Smooth muscle cell (in vitro differentiated cells): ENCODE measurements around the gene NKIRAS1. TPM values are rescaled to one million over a fixed set of nuclear protein-coding genes. Genes with fewer than 3 reads are reported as not detected.

Source experiments
- DNase-seq: peaks from one replicate; lab custom pipeline; 2025; ENCODE audit not compliant: unreplicated experiment; lab: John Stamatoyannopoulos, UW
- H2AFZ ChIP-seq: fragments of 200-600 bp; sonication (generic); 2 replicates; pipeline ENCODE4 v1.6.0; 2016; ENCODE audit warnings: antibody characterized with exemption, low read depth, mild to moderate bottlenecking
- H3F3A ChIP-seq: fragments of 200-600 bp; sonication (generic); 2 replicates; pipeline ENCODE4 v1.6.0; 2017; ENCODE audit warnings: antibody characterized with exemption, low read depth
- H3K27ac ChIP-seq: fragments of 200-600 bp; sonication (generic); 2 replicates; pipeline ENCODE4 v1.5.1; 2016; ENCODE audit warnings: low read depth, mild to moderate bottlenecking
- H3K27me3 ChIP-seq: fragments of 200-600 bp; sonication (generic); 2 replicates; pipeline ENCODE4 v1.6.1; 2016; ENCODE audit warnings: low read depth, mild to moderate bottlenecking
- H3K36me3 ChIP-seq: fragments of 200-600 bp; sonication (generic); 2 replicates; pipeline ENCODE4 v1.5.1; 2016; ENCODE audit warnings: low read depth
- H3K4me1 ChIP-seq: fragments of 200-600 bp; sonication (generic); 2 replicates; pipeline ENCODE4 v1.5.1; 2016; ENCODE audit warnings: low read depth
- H3K4me2 ChIP-seq: fragments of 200-600 bp; sonication (generic); 2 replicates; pipeline ENCODE4 v1.6.0; 2016; ENCODE audit warnings: mild to moderate bottlenecking
- H3K4me3 ChIP-seq: fragments of 200-600 bp; sonication (generic); 2 replicates; pipeline ENCODE4 v1.5.1; 2016; ENCODE audit warnings: mild to moderate bottlenecking
- H3K79me2 ChIP-seq: fragments of 200-600 bp; sonication (generic); 2 replicates; pipeline ENCODE4 v1.6.0; 2016; ENCODE audit warnings: low read depth, mild to moderate bottlenecking
- H3K9ac ChIP-seq: fragments of 200-600 bp; sonication (generic); 2 replicates; pipeline ENCODE4 v1.6.0; 2016; ENCODE audit warnings: low read depth
- H3K9me3 ChIP-seq: fragments of 200-600 bp; sonication (generic); replicated peaks from 2 replicates; pipeline ENCODE4 v1.5.1; 2016; ENCODE audit warnings: low read depth
- H4K20me1 ChIP-seq: fragments of 200-600 bp; sonication (generic); 2 replicates; pipeline ENCODE4 v1.6.0; 2016; ENCODE audit warnings: low read depth
- WGBS: methylation state at CpG from one replicate; pipeline ENCODE4 v1.1.7; 2016; ENCODE audit warnings: low lambda C conversion rate; 5-methylcytosine and 5-hydroxymethylcytosine counted together
- polyA plus RNA-seq: library from polyadenylated mRNA; unstranded; fragments of >200 nt; fragmentation: Nextera tagmentation; extraction: Ambion mirVana; gene quantifications from 2 replicates; pipeline ENCODE4 v1.2.1, GENCODE V29; 2016
- total RNA-seq: library from RNA; depleted of rRNA; stranded (reverse); fragments of >200 nt; gene quantifications from 2 replicates; pipeline ENCODE4 v1.2.3, GENCODE V29; 2014
- TF ChIP-seq, protein P1 (sequence below): fragments of 200-600 bp; sonication (generic); IDR thresholded peaks from 2 replicates; pipeline ENCODE4 v1.5.1; 2017; ENCODE audit warnings: borderline replicate concordance, mild to moderate bottlenecking, antibody characterized with exemption; ENCODE audit not compliant: insufficient read depth, poor library complexity, severe bottlenecking

The NKIRAS1 gene
- total and polyA plus RNA-seq, 2 experiments from 2014 or later, result 15.3 to 17.1 TPM

DNA sequence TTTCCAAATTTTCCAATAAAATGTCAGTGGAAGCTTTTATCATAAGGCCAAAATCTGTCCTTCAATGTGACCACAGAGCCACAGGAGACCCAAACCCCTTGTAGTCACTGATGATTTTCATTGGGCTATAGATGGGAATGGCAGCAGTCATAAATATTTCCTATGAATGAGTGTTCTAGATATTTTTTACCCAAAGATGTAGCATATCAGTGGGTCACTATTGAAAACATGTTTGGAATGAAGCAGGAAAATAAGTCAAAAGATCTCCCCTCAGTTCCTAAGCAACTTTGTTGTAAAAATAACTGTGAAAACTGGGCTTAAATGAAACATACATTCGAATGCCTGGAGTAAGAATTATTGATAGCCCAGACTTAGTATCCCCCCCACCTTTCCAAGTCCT is 49.0 kb downstream of the NKIRAS1 start:
- no peaks in the 10 kb centered on the region for H3K36me3 ChIP-seq
- H3K9me3 ChIP-seq, result no peaks in the 10 kb centered on the region
- H3K79me2 ChIP-seq, result peaks cover 68% of the 10 kb centered on the region
- peaks cover 7% of the 10 kb centered on the region for H3F3A ChIP-seq
- DNase-seq, result no peak
- no peak overlapping the region for H3K4me3 ChIP-seq
- H4K20me1 ChIP-seq, result peaks cover 77% of the 10 kb centered on the region
- no peak overlapping the region for H3K4me2 ChIP-seq
- H3K27me3 ChIP-seq, result no peaks in the 10 kb centered on the region
- peaks cover 24% of the 10 kb centered on the region for H3K4me1 ChIP-seq
- 94% methylated on average over 1 of the region's 1 CpG for WGBS
- H2AFZ ChIP-seq, result no peak overlapping the region
- TF ChIP-seq, protein P1, sequence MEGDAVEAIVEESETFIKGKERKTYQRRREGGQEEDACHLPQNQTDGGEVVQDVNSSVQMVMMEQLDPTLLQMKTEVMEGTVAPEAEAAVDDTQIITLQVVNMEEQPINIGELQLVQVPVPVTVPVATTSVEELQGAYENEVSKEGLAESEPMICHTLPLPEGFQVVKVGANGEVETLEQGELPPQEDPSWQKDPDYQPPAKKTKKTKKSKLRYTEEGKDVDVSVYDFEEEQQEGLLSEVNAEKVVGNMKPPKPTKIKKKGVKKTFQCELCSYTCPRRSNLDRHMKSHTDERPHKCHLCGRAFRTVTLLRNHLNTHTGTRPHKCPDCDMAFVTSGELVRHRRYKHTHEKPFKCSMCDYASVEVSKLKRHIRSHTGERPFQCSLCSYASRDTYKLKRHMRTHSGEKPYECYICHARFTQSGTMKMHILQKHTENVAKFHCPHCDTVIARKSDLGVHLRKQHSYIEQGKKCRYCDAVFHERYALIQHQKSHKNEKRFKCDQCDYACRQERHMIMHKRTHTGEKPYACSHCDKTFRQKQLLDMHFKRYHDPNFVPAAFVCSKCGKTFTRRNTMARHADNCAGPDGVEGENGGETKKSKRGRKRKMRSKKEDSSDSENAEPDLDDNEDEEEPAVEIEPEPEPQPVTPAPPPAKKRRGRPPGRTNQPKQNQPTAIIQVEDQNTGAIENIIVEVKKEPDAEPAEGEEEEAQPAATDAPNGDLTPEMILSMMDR, result no peak
- no peak overlapping the region for H3K9ac ChIP-seq
- no peak overlapping the region for H3K27ac ChIP-seq

DNA sequence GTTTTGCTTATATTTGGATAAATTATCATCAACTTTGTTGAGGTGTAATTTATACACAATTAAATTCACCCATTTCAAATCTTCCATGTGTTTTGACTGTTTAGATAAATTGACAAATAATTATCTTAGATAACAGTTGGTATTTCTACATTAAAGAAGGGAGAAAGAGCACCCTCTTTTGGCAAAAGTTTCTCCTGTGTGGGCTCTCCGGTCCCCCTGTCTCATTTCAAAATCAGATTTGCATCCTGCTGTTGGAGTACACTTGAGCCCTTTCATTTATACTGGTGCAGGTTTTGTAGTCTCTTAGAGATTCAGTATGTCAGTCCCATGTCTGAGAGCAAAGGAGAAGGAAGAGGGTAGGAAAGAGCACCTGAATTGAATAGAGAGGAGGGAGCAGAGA is 49.4 kb downstream of the NKIRAS1 start:
- peaks cover 69% of the 10 kb centered on the region for H3K79me2 ChIP-seq

GRCh38 chr3:23865595-23866396 is 51.0 kb downstream of the NKIRAS1 start:
- H3K79me2 ChIP-seq, result peaks cover 82% of the 10 kb centered on the region
- H3F3A ChIP-seq, result peaks cover 7% of the 10 kb centered on the region
- H4K20me1 ChIP-seq, result peaks cover 93% of the 10 kb centered on the region
- no peak overlapping the region for H3K27ac ChIP-seq
- H3K36me3 ChIP-seq, result no peaks in the 10 kb centered on the region
- DNase-seq, result no peak
- peaks cover 24% of the 10 kb centered on the region for H3K4me1 ChIP-seq
- 65% methylated on average over 6 of the region's 6 CpGs for WGBS
- H3K27me3 ChIP-seq, result no peaks in the 10 kb centered on the region
- no peaks in the 10 kb centered on the region for H3K9me3 ChIP-seq
- no peak overlapping the region for H3K9ac ChIP-seq
- TF ChIP-seq, protein P1, result no peak
- H2AFZ ChIP-seq, result no peak overlapping the region
- H3K4me2 ChIP-seq, result no peak overlapping the region
- no peak overlapping the region for H3K4me3 ChIP-seq

More for the DNA sequence above, 49.4 kb downstream of the NKIRAS1 start:
- no peak overlapping the region for H2AFZ ChIP-seq
- 80% methylated on average over 1 of the region's 1 CpG for WGBS
- TF ChIP-seq, protein P1, result no peak
- no peak overlapping the region for H3K4me3 ChIP-seq
- H3K27me3 ChIP-seq, result no peaks in the 10 kb centered on the region
- H3K9me3 ChIP-seq, result no peaks in the 10 kb centered on the region
- H3K36me3 ChIP-seq, result no peaks in the 10 kb centered on the region
- peaks cover 24% of the 10 kb centered on the region for H3K4me1 ChIP-seq
- H3K4me2 ChIP-seq, result no peak overlapping the region
- no peak for DNase-seq
- no peak overlapping the region for H3K27ac ChIP-seq
- H4K20me1 ChIP-seq, result peaks cover 78% of the 10 kb centered on the region
- no peak overlapping the region for H3K9ac ChIP-seq
- H3F3A ChIP-seq, result peaks cover 7% of the 10 kb centered on the region

GRCh38 chr3:23864931-23865330 is 51.9 kb downstream of the NKIRAS1 start:
- Histone ChIP-seq H3K27ac (no peak overlapping the region), H3K4me2 (no peak overlapping the region), H3K36me3 (no peaks in the 10 kb centered on the region), H2AFZ (no peak overlapping the region), H3K79me2 (peaks cover 85% of the 10 kb centered on the region), H3F3A (peaks cover 7% of the 10 kb centered on the region), H3K4me1 (peaks cover 24% of the 10 kb centered on the region), H4K20me1 (peaks cover 97% of the 10 kb centered on the region), H3K27me3 (no peaks in the 10 kb centered on the region), H3K4me3 (no peak overlapping the region), H3K9me3 (no peaks in the 10 kb centered on the region), H3K9ac (no peak overlapping the region)
- TF ChIP-seq, protein P1, result no peak
- DNase-seq, result no peak
- WGBS, result 91% methylated on average over 1 of the region's 1 CpG
